SK-N-MC (cell line): Measurements from ENCODE around the gene IMP3.

Source experiments
- EZH2 ChIP-seq: fragments of 200-600 bp; sonication (generic); IDR thresholded peaks from one replicate; pipeline ENCODE4 v1.6.1; 2017; ENCODE audit warnings: antibody characterized with exemption
- FOXP2 ChIP-seq: optimal IDR thresholded peaks from 2 replicates; pipeline ENCODE3; 2011; ENCODE audit warnings: mild to moderate bottlenecking, moderate library complexity; ENCODE audit not compliant: insufficient read depth; ENCODE audit errors: extremely low read length, control extremely low read depth
- POLR2AphosphoS5 ChIP-seq: IDR thresholded peaks from 2 replicates; pipeline ENCODE4 v1.6.1; 2012; ENCODE audit warnings: mild to moderate bottlenecking, low read depth, low read length, borderline replicate concordance

DNA sequence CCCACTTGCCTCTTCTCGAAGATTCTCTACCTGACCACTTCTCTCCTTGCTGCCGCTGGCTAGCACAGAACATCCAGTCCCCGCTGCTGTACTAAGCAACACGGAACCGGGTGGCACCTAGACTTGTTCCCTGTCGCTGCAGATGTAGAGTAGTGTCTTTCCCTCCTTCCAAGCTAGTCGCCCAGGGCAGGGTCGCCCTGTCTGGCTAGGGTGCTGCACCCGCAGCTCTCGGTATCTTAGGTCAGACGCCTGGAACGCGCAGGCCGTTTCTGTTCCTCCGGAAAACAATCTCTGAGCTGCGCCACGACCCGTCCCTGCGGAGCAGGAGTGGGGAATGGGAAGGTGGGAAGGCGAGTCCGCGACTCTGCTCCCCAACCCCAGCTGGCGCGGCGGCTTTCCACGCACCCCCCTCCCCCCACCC is 6.9 kb upstream of the IMP3 start:
- TF ChIP-seq EZH2: no peak
- no peak for TF ChIP-seq POLR2AphosphoS5
- TF ChIP-seq FOXP2: no peak
